Chondrocyte (in vitro differentiated cells): ENCODE results near the gene TSPAN5. TPM values are rescaled to one million over a fixed set of nuclear protein-coding genes. Genes with fewer than 3 reads are reported as not detected.

Source experiments
- DNase-seq: peaks from one replicate; pipeline ENCODE4 v3.0.0; 2021; ENCODE audit warnings: mixed read lengths, low spot score
- H3K27ac Mint-ChIP-seq: one replicate; pipeline ENCODE4 v1.8.0; 2021; ENCODE audit warnings: mild to moderate bottlenecking, moderate library complexity, mixed read lengths; ENCODE audit not compliant: unreplicated experiment
- H3K27me3 Mint-ChIP-seq: 2 replicates; pipeline ENCODE4 v1.8.0; 2021; ENCODE audit warnings: low read depth, mixed read lengths
- H3K36me3 Mint-ChIP-seq: 2 replicates; pipeline ENCODE4 v1.8.0; 2021; ENCODE audit warnings: low read depth, mixed read lengths
- H3K4me1 Mint-ChIP-seq: 2 replicates; pipeline ENCODE4 v1.8.0; 2021; ENCODE audit warnings: low read depth, mild to moderate bottlenecking, mixed read lengths
- H3K4me3 Mint-ChIP-seq: one replicate; pipeline ENCODE4 v1.8.0; 2021; ENCODE audit warnings: mild to moderate bottlenecking, moderate library complexity, mixed read lengths; ENCODE audit not compliant: unreplicated experiment
- H3K9me3 Mint-ChIP-seq: 2 replicates; pipeline ENCODE4 v1.8.0; 2021; ENCODE audit warnings: low read depth, mixed read lengths
- total RNA-seq: library from RNA; stranded (reverse); gene quantifications from 3 replicates; pipeline ENCODE4 v1.2.1, GENCODE V29; 2021
- TF ChIP-seq, protein P1 (sequence below): fragments of 200-600 bp; sonication (generic); IDR thresholded peaks from 2 replicates; pipeline ENCODE4 v1.5.0; 2021; ENCODE audit warnings: antibody characterized with exemption, mild to moderate bottlenecking, moderate library complexity

The TSPAN5 gene
- total RNA-seq, 1 donor from 2014 or later: 55.5 TPM

DNA sequence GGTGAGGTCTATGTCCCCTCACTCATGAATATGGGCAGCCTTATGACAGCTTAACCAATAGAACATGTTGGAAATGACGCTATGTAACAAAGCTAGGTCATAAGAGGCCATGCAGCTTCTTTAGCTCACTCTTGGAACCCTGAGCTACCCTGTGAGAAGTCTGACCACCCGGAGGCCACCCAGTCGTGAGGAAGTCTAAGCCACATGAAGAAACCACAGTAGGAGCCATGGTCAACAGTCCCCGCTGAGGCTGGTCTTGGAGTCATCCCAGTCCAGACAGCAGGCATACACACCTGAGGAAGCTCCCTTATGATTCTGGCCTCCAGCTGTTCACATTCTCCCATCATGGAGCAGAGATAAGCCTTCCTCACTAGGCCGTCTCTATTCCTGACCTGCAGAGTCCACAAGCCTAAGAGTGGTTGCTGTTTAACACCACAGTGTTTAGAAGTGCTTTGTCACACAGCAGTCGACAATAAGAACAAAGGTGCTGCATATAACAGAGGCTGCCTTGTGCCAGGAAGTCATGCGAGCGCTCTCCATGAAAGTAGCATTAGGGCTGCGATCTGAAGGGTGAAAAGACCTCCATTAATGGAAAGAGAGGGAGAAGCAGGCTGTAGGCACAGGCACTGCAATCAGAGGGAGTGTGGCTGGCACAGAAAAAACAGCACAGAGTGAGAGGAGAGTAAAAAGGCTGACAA lies 38.2 kb downstream of the TSPAN5 start:
- H3K27me3 Mint-ChIP-seq: no peaks in the 10 kb centered on the region
- H3K36me3 Mint-ChIP-seq: no peaks in the 10 kb centered on the region
- no peak overlapping the region for H3K27ac Mint-ChIP-seq
- H3K4me3 Mint-ChIP-seq: no peak overlapping the region
- H3K4me1 Mint-ChIP-seq: peaks cover 72% of the 10 kb centered on the region
- TF ChIP-seq, protein P1, sequence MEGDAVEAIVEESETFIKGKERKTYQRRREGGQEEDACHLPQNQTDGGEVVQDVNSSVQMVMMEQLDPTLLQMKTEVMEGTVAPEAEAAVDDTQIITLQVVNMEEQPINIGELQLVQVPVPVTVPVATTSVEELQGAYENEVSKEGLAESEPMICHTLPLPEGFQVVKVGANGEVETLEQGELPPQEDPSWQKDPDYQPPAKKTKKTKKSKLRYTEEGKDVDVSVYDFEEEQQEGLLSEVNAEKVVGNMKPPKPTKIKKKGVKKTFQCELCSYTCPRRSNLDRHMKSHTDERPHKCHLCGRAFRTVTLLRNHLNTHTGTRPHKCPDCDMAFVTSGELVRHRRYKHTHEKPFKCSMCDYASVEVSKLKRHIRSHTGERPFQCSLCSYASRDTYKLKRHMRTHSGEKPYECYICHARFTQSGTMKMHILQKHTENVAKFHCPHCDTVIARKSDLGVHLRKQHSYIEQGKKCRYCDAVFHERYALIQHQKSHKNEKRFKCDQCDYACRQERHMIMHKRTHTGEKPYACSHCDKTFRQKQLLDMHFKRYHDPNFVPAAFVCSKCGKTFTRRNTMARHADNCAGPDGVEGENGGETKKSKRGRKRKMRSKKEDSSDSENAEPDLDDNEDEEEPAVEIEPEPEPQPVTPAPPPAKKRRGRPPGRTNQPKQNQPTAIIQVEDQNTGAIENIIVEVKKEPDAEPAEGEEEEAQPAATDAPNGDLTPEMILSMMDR: no peak
- no peaks in the 10 kb centered on the region for H3K9me3 Mint-ChIP-seq
- DNase-seq: no peak

GRCh38 chr4:98619180-98619579 lies 39.2 kb downstream of the TSPAN5 start:
- no peak overlapping the region for H3K4me3 Mint-ChIP-seq
- DNase-seq: no peak
- H3K27me3 Mint-ChIP-seq: no peaks in the 10 kb centered on the region
- H3K27ac Mint-ChIP-seq: no peak overlapping the region
- H3K4me1 Mint-ChIP-seq: peaks cover 70% of the 10 kb centered on the region
- H3K9me3 Mint-ChIP-seq: no peaks in the 10 kb centered on the region
- TF ChIP-seq, protein P1: no peak
- no peaks in the 10 kb centered on the region for H3K36me3 Mint-ChIP-seq

GRCh38 chr4:98618680-98619079 lies 39.7 kb downstream of the TSPAN5 start:
- H3K27ac Mint-ChIP-seq: no peak overlapping the region
- peaks cover 70% of the 10 kb centered on the region for H3K4me1 Mint-ChIP-seq

DNA sequence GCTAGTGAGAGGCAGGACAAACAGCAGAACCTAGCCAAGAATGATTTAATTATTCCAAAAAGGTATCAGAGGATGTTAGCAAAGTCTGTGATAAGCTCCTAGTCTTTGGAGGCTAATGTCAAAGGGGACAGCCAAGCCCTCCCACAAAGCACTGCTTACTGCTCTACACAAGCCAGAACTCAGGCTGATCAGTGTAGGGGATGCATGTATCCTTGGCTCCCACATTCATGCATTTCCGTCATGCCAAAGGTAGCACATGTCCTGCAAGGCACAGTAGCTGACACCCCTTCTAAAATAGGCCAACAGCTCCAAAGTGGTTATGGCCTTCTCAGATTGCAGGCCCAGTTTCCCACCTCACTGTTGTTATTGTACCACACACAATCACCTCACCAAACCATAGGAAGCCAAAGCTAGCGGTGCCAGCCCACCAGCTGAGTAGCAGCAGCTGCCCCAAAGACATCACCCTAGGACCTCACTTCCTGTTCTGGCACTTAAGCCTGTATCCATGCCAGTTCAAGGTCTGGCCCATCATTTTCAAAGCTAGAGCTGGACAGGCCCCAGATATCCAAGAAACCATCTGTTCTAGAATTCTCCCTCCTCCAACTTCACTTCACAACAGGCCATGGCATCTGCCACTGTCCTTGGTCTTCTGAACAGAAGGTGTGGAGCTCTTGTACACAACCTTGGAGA lies 40.9 kb downstream of the TSPAN5 start:
- Mint-ChIP-seq H3K4me3 (no peak overlapping the region), H3K27me3 (no peaks in the 10 kb centered on the region), H3K9me3 (no peaks in the 10 kb centered on the region), H3K36me3 (no peaks in the 10 kb centered on the region), H3K4me1 (peaks cover 70% of the 10 kb centered on the region), H3K27ac (no peak overlapping the region)
- TF ChIP-seq, protein P1: no peak
- no peak for DNase-seq

More at GRCh38 chr4:98618680-98619079, 39.7 kb downstream of the TSPAN5 start:
- Mint-ChIP-seq H3K36me3 (no peaks in the 10 kb centered on the region), H3K9me3 (no peaks in the 10 kb centered on the region), H3K27me3 (no peaks in the 10 kb centered on the region), H3K4me3 (no peak overlapping the region)
- TF ChIP-seq, protein P1: no peak
- DNase-seq: no peak

DNA sequence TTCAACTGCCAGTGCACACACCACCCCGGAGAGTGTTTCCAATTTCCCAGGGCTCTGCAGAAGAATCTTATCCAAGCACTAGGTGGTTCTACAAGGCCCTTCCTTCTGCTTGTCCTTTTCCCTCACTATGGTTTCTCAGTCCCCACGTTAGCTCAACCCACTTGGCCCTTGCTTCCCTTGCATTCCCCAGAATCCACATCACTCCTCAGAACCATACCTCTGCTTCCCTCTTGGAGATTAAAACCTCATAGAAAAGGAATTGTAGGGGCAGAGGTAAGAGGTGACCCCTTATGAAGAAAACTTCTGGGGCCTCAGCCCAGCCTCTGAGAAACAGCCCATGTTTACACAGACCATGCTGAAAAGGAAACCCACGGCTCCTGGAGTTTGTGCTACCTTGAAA lies 42.4 kb downstream of the TSPAN5 start:
- no peaks in the 10 kb centered on the region for H3K36me3 Mint-ChIP-seq
- no peaks in the 10 kb centered on the region for H3K27me3 Mint-ChIP-seq
- H3K4me3 Mint-ChIP-seq: no peak overlapping the region
- DNase-seq: no peak
- H3K27ac Mint-ChIP-seq: no peak overlapping the region
- TF ChIP-seq, protein P1: no peak
- no peaks in the 10 kb centered on the region for H3K9me3 Mint-ChIP-seq
- H3K4me1 Mint-ChIP-seq: peaks cover 77% of the 10 kb centered on the region
